ENCODE data around the gene MT1H.
A peak's percentile ranks its signal among the peaks of the same experiment; 100 is the strongest.

GRCh38 chr16:56637814-56638750 lies 31.5 kb upstream of the MT1H start, which contains the start of gene MT1A:
- TF ChIP-seq, protein P1, sequence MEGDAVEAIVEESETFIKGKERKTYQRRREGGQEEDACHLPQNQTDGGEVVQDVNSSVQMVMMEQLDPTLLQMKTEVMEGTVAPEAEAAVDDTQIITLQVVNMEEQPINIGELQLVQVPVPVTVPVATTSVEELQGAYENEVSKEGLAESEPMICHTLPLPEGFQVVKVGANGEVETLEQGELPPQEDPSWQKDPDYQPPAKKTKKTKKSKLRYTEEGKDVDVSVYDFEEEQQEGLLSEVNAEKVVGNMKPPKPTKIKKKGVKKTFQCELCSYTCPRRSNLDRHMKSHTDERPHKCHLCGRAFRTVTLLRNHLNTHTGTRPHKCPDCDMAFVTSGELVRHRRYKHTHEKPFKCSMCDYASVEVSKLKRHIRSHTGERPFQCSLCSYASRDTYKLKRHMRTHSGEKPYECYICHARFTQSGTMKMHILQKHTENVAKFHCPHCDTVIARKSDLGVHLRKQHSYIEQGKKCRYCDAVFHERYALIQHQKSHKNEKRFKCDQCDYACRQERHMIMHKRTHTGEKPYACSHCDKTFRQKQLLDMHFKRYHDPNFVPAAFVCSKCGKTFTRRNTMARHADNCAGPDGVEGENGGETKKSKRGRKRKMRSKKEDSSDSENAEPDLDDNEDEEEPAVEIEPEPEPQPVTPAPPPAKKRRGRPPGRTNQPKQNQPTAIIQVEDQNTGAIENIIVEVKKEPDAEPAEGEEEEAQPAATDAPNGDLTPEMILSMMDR (IDR thresholded peaks at IDR 0.05) = no peak
- peak in 1 of 4 donors; percentile 42 for TF ChIP-seq POLR2A (IDR thresholded peaks at IDR 0.05)

Measured in esophagus squamous epithelium (tissue), 4 donors.